LHCN-M2 (cell line): ENCODE data around the gene NRIP1. TPM values are rescaled to one million over a fixed set of nuclear protein-coding genes. Genes with fewer than 3 reads are reported as not detected.

Experiments used
- DNase-seq: peaks from one replicate; pipeline ENCODE4 v3.0.0-alpha.2; 2012; ENCODE audit warnings: low read depth
- total RNA-seq: library from RNA; depleted of rRNA; stranded (reverse); fragments of >200 nt; gene quantifications from 2 replicates; pipeline ENCODE4 v1.2.3, GENCODE V29; 2014

The NRIP1 gene
- total RNA-seq, 1 experiment from 2014 or later: 25.7 TPM

- DNase-seq: no peak
These were observed 57.0 kb downstream of the NRIP1 start for GRCh38 chr21:15007716-15008296.

- DNase-seq: no peak
These were observed 58.1 kb downstream of the NRIP1 start for GRCh38 chr21:15006594-15007230.

- DNase-seq: no peak
These were observed 59.4 kb downstream of the NRIP1 start for GRCh38 chr21:15005391-15005790.

GRCh38 chr21:15004721-15005370 lies 60.0 kb downstream of the NRIP1 start:
- DNase-seq: no peak

DNA sequence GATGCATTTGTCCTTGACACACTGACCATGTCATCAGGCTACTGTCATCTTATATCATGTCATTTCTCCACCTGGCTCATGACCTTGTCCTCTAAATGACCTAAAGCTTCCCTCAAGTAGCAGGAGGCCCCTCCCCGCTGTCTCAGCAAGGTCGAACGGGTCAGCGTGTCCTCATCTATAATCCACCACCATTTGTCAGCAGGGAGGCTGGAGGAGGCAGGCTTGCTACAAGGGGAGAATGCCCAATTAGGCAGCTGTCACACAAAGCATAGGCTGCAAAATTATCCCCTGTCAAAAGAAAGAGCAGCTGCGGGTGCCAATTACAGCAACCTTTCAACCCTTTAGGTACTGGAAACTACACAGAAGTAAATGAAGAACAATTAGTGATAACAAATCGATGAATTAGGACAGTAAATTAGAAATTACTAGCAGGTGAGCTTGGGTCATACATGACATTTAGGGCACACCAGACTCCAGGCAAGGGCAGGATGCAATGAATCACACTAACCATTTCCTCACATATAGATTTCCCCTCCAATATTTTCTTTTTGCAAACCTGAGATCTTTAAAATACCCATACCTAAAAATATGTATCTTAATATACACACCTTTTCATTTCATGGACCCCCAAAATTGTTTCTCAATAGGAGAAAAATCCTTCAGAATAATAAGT lies 61.2 kb downstream of the NRIP1 start:
- peak; percentile 78 for DNase-seq

DNA sequence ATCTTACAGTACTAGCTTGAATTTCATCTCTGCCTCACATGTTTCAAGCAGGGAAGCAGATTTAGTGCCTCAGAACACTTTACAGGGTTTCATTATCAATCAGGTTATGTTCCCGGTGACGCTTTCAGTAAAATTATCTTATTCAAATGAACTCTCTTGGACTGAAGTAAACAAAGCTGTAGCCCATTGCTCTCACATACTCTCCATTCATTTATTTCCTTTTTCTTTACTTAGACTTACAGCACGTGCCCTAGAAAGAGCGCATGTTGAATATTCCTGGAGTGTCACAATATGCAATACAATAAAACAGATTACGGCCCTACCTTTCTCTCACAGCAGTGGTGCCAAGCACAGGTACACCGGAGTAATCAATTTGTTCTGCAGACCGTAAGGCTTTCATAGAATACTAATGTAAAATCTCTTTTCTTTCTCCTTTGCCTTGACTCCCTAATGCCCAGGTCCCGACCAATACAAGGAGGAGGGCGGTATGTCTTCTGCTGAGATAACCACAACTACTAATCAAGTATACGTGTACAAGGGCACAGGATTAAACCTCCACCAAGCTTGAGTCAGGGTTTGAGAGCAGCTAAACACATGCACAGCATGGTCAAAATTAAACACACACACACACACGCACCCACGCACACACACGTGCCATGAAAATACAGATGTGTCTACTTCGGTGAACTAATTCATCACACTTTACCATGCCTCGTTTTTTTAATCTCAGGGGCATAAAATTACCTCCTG lies 62.8 kb downstream of the NRIP1 start:
- DNase-seq: no peak

GRCh38 chr21:15001113-15001512 lies 63.7 kb downstream of the NRIP1 start:
- no peak for DNase-seq

DNA sequence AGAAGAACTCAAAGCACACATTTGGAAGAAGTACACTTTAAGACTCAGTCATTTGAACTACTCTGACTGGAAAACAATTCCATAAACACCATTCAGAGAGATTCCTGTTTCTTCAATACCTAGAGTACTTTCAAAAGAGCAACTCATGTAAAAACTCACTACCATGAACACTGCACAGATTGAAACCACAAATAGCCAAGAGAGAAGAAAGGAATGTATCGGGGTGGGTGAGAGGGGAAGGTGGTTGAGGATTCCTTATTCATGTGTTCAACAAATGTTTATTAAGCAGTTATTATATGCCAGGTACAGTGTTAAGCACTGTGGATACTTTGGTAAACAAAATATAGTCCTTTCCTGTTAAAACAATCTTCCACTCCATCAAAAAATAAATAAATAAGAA lies 64.7 kb downstream of the NRIP1 start:
- peak; percentile 60 for DNase-seq

- DNase-seq: no peak
These were observed 66.0 kb downstream of the NRIP1 start for GRCh38 chr21:14998784-14999183.

DNA sequence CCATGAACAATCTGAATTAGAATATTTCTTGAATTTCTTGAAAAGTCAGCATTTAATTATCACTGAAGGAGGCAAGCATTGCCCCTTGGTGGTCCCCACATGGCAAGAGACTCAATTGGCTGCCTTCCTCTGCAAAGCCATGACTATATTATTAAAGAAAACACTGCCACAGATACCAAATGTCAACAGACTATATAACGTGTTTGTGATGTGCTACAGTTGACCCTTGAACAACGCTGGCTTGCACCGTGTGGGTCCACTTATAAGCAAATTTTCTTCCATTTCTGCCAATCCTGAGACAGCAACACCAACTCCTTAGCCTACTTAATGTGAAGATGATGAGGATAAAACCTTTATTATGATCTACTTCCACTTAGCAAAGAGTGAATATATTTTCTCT lies 66.5 kb downstream of the NRIP1 start:
- DNase-seq: no peak

GRCh38 chr21:14995695-14996490 lies 68.9 kb downstream of the NRIP1 start:
- peak; percentile 48 for DNase-seq

GRCh38 chr21:14995226-14995625 lies 69.6 kb downstream of the NRIP1 start:
- no peak for DNase-seq

GRCh38 chr21:14993115-14993514 lies 71.7 kb downstream of the NRIP1 start:
- no peak for DNase-seq

DNA sequence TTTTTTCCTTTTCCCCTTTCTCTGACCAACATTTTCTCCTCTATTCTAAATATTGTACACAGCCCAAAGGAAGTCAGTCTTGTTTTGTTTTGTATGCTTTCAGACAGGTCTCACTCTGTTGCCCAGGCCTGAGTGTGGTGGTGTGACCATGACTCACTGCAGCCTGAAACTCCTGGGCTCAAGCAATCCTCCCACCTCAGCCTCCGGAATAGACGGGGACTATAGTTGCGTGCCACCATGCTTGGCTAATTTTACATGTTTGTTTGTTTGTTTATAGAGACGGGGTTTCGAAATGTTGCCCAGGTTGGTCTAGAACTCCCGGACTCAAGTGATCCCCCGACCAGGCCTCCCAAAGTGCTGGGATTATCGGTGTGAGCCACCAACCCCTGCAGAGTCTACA lies 72.8 kb downstream of the NRIP1 start:
- DNase-seq: no peak

- peak; percentile 55 for DNase-seq
These were observed 75.4 kb downstream of the NRIP1 start for GRCh38 chr21:14989359-14989758.

GRCh38 chr21:14988760-14989159 lies 76.0 kb downstream of the NRIP1 start:
- no peak for DNase-seq

DNA sequence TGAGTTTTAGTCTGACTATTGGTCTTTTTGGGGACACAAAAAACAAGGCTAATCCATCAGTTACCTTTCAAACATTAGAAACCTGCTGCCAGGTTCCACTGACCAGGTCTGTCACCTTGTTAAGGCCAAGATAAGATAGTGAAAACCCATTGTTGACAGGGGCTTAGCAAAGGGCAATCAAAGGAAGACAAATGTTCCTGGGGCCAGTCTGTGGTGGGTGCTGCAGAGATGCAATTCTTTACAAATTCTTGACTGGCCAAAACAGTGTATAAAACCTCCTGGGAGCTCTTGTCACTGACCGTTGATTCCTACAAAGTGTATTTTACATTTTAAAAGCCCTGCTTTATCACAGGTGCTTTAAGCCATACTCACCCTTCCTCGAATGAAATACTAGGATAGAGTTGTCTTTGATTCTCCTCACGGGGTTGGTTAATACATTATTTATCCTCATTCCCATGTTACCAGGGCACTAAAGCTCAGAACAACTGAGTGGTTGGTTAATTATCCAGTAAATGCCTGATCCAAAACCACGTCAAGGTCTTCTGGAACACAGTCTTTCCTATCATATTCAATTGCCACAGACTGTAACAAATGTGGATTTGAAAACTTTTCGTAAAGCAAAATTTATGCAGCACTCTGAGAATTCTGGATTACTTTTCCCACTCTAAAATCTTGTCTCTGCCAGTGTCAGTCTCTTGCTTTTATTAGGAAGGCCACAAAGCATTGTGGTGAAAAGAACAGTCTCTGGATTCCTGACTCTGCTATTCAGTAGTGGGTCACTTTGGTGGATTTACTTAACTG lies 77.2 kb downstream of the NRIP1 start:
- DNase-seq: no peak

DNA sequence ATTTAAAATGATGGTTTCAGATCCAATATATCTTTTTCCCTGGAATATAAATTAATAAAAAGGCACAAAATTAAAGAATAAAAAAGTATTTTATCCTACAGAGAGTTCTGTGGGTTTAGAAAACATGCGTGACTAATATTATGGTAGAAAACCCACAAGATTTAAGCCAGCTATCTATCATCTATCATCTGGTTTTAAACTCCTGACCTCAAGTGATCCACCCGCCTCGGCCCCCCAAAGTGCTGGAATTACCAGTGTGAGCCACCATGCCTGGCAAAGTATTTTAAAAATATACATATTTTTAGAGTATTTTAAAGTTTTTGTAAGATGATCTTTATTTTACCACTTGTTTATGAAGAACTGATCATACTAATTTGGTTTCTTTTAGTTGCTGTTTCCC lies 79.5 kb downstream of the NRIP1 start:
- peak; percentile 47 for DNase-seq

- no peak for DNase-seq
These were observed 82.5 kb downstream of the NRIP1 start for GRCh38 chr21:14982336-14982735.

- no peak for DNase-seq
These were observed 83.6 kb downstream of the NRIP1 start for GRCh38 chr21:14981246-14981645.
